ENCODE data around the gene RERE.
"Not testable (repeated sequence)": the region's sequence is repeated elsewhere in the genome, so short reads cannot be mapped to it uniquely, and the experiment has no call there.

Gene RERE

GRCh38 chr1:8797216-8797615, 20.2 kb downstream of the RERE start:
- H3K4me3 ChIP-seq (ENCODE audit: low read length in 2 of 2): no peak overlapping the region

DNA sequence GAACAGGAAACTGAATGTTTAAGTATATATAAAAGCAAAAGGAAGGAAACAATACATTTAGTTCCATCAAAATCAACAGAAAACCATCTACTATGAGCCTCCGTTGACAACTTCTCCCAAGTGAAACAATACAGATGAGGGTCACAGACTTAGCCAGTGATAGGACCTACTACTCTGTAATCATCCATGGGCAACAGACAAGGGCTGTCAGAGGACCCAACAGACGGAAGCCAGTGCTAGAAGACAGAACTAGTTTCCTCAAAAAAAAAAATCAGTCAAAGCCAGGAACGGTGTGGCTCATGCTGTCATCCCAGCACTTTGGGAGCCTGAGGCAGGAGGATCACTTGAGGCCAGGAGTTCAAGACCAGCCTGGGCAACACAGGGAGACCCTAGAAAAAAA, 20.6 kb downstream of the RERE start:
- Histone ChIP-seq H3K4me3 (ENCODE audit: low read length in 2 of 2) (no peak overlapping the region), H3K9ac (ENCODE audit: low read length in 2 of 2) (no peak overlapping the region), H3K27ac (ENCODE audit: low read length) (no peak overlapping the region), H3K36me3 (ENCODE audit: control insufficient read depth in 2 of 2, insufficient read depth in 2 of 2, low read length in 2 of 2) (no peaks in the 10 kb centered on the region), H3K27me3 (ENCODE audit: control insufficient read depth in 1 of 2, insufficient read depth in 2 of 2, low read length in 2 of 2) (no peaks in the 10 kb centered on the region), H3K4me1 (ENCODE audit: control insufficient read depth, insufficient read depth, low read length) (no peaks in the 10 kb centered on the region), H3K9me3 (ENCODE audit: control insufficient read depth in 2 of 2, low read length in 2 of 2) (no peaks in the 10 kb centered on the region)

More at GRCh38 chr1:8797216-8797615, 20.2 kb downstream of the RERE start:
- Histone ChIP-seq H3K4me1 (ENCODE audit: control insufficient read depth, insufficient read depth, low read length) (no peaks in the 10 kb centered on the region), H3K27me3 (ENCODE audit: control insufficient read depth in 1 of 2, insufficient read depth in 2 of 2, low read length in 2 of 2) (no peaks in the 10 kb centered on the region), H3K27ac (ENCODE audit: low read length) (no peak overlapping the region), H3K9ac (ENCODE audit: low read length in 2 of 2) (no peak overlapping the region), H3K9me3 (ENCODE audit: control insufficient read depth in 2 of 2, low read length in 2 of 2) (no peaks in the 10 kb centered on the region), H3K36me3 (ENCODE audit: control insufficient read depth in 2 of 2, insufficient read depth in 2 of 2, low read length in 2 of 2) (no peaks in the 10 kb centered on the region)

GRCh38 chr1:8794605-8795004, 22.8 kb downstream of the RERE start:
- Histone ChIP-seq H3K9me3 (ENCODE audit: control insufficient read depth in 2 of 2, low read length in 2 of 2) (no peaks in the 10 kb centered on the region), H3K36me3 (ENCODE audit: control insufficient read depth in 2 of 2, insufficient read depth in 2 of 2, low read length in 2 of 2) (no peaks in the 10 kb centered on the region), H3K4me3 (ENCODE audit: low read length in 2 of 2) (no peak overlapping the region), H3K27me3 (ENCODE audit: control insufficient read depth in 1 of 2, insufficient read depth in 2 of 2, low read length in 2 of 2) (no peaks in the 10 kb centered on the region), H3K9ac (ENCODE audit: low read length in 2 of 2) (no peak overlapping the region), H3K27ac (ENCODE audit: low read length) (no peak overlapping the region), H3K4me1 (ENCODE audit: control insufficient read depth, insufficient read depth, low read length) (no peaks in the 10 kb centered on the region)

- Histone ChIP-seq H3K4me3 (ENCODE audit: low read length in 2 of 2) (no peak overlapping the region), H3K9ac (ENCODE audit: low read length in 2 of 2) (no peak overlapping the region), H3K36me3 (ENCODE audit: control insufficient read depth in 2 of 2, insufficient read depth in 2 of 2, low read length in 2 of 2) (no peaks in the 10 kb centered on the region), H3K9me3 (ENCODE audit: control insufficient read depth in 2 of 2, low read length in 2 of 2) (no peaks in the 10 kb centered on the region), H3K27ac (ENCODE audit: low read length) (no peak overlapping the region), H3K4me1 (ENCODE audit: control insufficient read depth, insufficient read depth, low read length) (no peaks in the 10 kb centered on the region), H3K27me3 (ENCODE audit: control insufficient read depth in 1 of 2, insufficient read depth in 2 of 2, low read length in 2 of 2) (no peaks in the 10 kb centered on the region)
These were observed 25.6 kb downstream of the RERE start for GRCh38 chr1:8791819-8792218.

DNA sequence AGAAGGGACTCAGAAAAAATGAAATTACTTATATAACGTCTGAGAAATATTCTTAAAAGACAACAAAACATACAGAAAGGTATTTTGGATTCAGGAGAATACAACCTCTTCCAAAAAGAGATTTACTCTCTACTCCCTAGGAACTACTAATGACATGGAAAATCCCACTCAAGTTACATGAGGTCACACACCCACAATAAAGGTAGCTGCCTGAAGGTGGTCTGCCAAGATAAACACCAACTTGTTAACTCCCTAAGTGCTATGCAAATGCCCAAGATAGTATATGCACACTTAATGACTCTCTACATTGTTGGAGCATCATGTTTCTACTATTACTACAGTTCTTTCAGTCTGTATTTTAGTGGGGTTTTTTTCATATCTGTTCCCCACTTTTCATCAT, 26.5 kb downstream of the RERE start:
- Histone ChIP-seq H3K9ac (ENCODE audit: low read length in 2 of 2) (no peak overlapping the region), H3K4me1 (ENCODE audit: control insufficient read depth, insufficient read depth, low read length) (no peaks in the 10 kb centered on the region), H3K27ac (ENCODE audit: low read length) (no peak overlapping the region), H3K27me3 (ENCODE audit: control insufficient read depth in 1 of 2, insufficient read depth in 2 of 2, low read length in 2 of 2) (no peaks in the 10 kb centered on the region), H3K9me3 (ENCODE audit: control insufficient read depth in 2 of 2, low read length in 2 of 2) (no peaks in the 10 kb centered on the region), H3K4me3 (ENCODE audit: low read length in 2 of 2) (no peak overlapping the region), H3K36me3 (ENCODE audit: control insufficient read depth in 2 of 2, insufficient read depth in 2 of 2, low read length in 2 of 2) (no peaks in the 10 kb centered on the region)

- Histone ChIP-seq H3K27me3 (ENCODE audit: control insufficient read depth in 1 of 2, insufficient read depth in 2 of 2, low read length in 2 of 2) (no peaks in the 10 kb centered on the region), H3K9me3 (ENCODE audit: control insufficient read depth in 2 of 2, low read length in 2 of 2) (no peaks in the 10 kb centered on the region), H3K27ac (ENCODE audit: low read length) (no peak overlapping the region), H3K4me1 (ENCODE audit: control insufficient read depth, insufficient read depth, low read length) (no peaks in the 10 kb centered on the region), H3K9ac (ENCODE audit: low read length in 2 of 2) (no peak overlapping the region), H3K4me3 (ENCODE audit: low read length in 2 of 2) (no peak overlapping the region), H3K36me3 (ENCODE audit: control insufficient read depth in 2 of 2, insufficient read depth in 2 of 2, low read length in 2 of 2) (no peaks in the 10 kb centered on the region)
These were observed 27.0 kb downstream of the RERE start for GRCh38 chr1:8790478-8790877.

- Histone ChIP-seq H3K36me3 (ENCODE audit: control insufficient read depth in 2 of 2, insufficient read depth in 2 of 2, low read length in 2 of 2) (no peaks in the 10 kb centered on the region), H3K4me3 (ENCODE audit: low read length in 2 of 2) (no peak overlapping the region), H3K9ac (ENCODE audit: low read length in 2 of 2) (no peak overlapping the region), H3K9me3 (ENCODE audit: control insufficient read depth in 2 of 2, low read length in 2 of 2) (no peaks in the 10 kb centered on the region), H3K27ac (ENCODE audit: low read length) (no peak overlapping the region), H3K27me3 (ENCODE audit: control insufficient read depth in 1 of 2, insufficient read depth in 2 of 2, low read length in 2 of 2) (no peaks in the 10 kb centered on the region), H3K4me1 (ENCODE audit: control insufficient read depth, insufficient read depth, low read length) (no peaks in the 10 kb centered on the region)
These were observed 27.9 kb downstream of the RERE start for GRCh38 chr1:8789314-8790214.

DNA sequence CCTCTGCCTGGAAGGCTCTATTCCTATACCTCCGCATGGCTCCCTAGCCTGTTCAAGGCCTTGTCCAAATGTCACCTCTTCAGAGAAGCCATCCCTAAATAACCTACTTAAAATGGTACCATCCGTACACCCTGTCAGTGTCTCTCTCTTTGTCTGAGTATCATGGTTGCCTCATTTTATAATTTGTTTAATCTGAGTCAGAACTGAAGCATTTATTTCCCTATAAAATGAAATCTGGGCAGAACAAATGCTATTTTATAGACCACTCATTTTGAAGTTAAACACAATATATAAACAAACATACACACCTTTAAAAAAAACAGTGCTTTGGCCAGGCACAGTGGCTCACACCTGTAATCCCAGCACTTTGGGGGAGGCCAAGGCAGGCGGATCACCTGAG, 30.2 kb downstream of the RERE start:
- no peaks in the 10 kb centered on the region for H3K36me3 ChIP-seq (ENCODE audit: control insufficient read depth in 2 of 2, insufficient read depth in 2 of 2, low read length in 2 of 2)
- no peaks in the 10 kb centered on the region for H3K9me3 ChIP-seq (ENCODE audit: control insufficient read depth in 2 of 2, low read length in 2 of 2)
- H3K4me1 ChIP-seq (ENCODE audit: control insufficient read depth, insufficient read depth, low read length): no peaks in the 10 kb centered on the region
- H3K27me3 ChIP-seq (ENCODE audit: control insufficient read depth in 1 of 2, insufficient read depth in 2 of 2, low read length in 2 of 2): no peaks in the 10 kb centered on the region
- no peak overlapping the region for H3K9ac ChIP-seq (ENCODE audit: low read length in 2 of 2)
- H3K27ac ChIP-seq (ENCODE audit: low read length): no peak overlapping the region
- H3K4me3 ChIP-seq (ENCODE audit: low read length in 2 of 2): no peak overlapping the region

- H3K4me1 ChIP-seq (ENCODE audit: control insufficient read depth, insufficient read depth, low read length): not testable (repeated sequence)
These were observed 31.2 kb downstream of the RERE start for GRCh38 chr1:8786204-8786603.

DNA sequence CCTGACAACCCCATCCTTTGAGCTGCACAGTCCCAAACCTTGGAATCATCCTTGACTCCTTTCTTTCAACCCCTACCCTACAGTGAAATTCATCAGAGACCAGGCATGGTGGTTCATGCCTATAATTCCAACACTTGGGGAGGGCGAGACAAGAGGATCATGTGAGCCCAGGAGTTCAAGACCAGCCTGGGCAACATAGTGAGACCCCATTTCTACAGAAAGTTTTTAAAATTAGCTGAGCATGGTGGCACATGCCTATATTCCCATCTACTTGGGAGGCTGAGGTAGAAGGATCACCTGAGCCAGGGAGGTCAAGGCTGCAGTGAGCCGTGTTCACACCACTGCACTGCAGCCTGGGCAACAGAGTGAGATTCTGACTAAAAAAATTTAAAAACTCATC, 34.5 kb downstream of the RERE start:
- Histone ChIP-seq H3K9ac (ENCODE audit: low read length in 2 of 2) (no peak overlapping the region), H3K27ac (ENCODE audit: low read length) (no peak overlapping the region), H3K4me1 (ENCODE audit: control insufficient read depth, insufficient read depth, low read length) (no peaks in the 10 kb centered on the region), H3K4me3 (ENCODE audit: low read length in 2 of 2) (no peak overlapping the region), H3K9me3 (ENCODE audit: control insufficient read depth in 2 of 2, low read length in 2 of 2) (no peaks in the 10 kb centered on the region), H3K27me3 (ENCODE audit: control insufficient read depth in 1 of 2, insufficient read depth in 2 of 2, low read length in 2 of 2) (no peaks in the 10 kb centered on the region), H3K36me3 (ENCODE audit: control insufficient read depth in 2 of 2, insufficient read depth in 2 of 2, low read length in 2 of 2) (no peaks in the 10 kb centered on the region)

More at GRCh38 chr1:8786204-8786603, 31.2 kb downstream of the RERE start:
- H3K4me3 ChIP-seq (ENCODE audit: low read length in 2 of 2); H3K9me3 ChIP-seq (ENCODE audit: control insufficient read depth in 2 of 2, low read length in 2 of 2); H3K27ac ChIP-seq (ENCODE audit: low read length); H3K36me3 ChIP-seq (ENCODE audit: control insufficient read depth in 2 of 2, insufficient read depth in 2 of 2, low read length in 2 of 2); H3K27me3 ChIP-seq (ENCODE audit: control insufficient read depth in 1 of 2, insufficient read depth in 2 of 2, low read length in 2 of 2); H3K9ac ChIP-seq (ENCODE audit: low read length in 2 of 2): not testable (repeated sequence)

GRCh38 chr1:8782001-8782620, 35.3 kb downstream of the RERE start:
- H3K9ac ChIP-seq (ENCODE audit: low read length in 2 of 2): no peak overlapping the region
- H3K36me3 ChIP-seq (ENCODE audit: control insufficient read depth in 2 of 2, insufficient read depth in 2 of 2, low read length in 2 of 2): no peaks in the 10 kb centered on the region
- H3K27me3 ChIP-seq (ENCODE audit: control insufficient read depth in 1 of 2, insufficient read depth in 2 of 2, low read length in 2 of 2): no peaks in the 10 kb centered on the region
- no peaks in the 10 kb centered on the region for H3K9me3 ChIP-seq (ENCODE audit: control insufficient read depth in 2 of 2, low read length in 2 of 2)
- H3K27ac ChIP-seq (ENCODE audit: low read length): no peak overlapping the region
- H3K4me3 ChIP-seq (ENCODE audit: low read length in 2 of 2): no peak overlapping the region
- H3K4me1 ChIP-seq (ENCODE audit: control insufficient read depth, insufficient read depth, low read length): no peaks in the 10 kb centered on the region

Data from stomach smooth muscle (tissue), 2 donors.